ENCODE measurements around the gene RABGAP1L. TPM values are rescaled to one million over a fixed set of nuclear protein-coding genes. Genes with fewer than 3 reads are reported as not detected.

Gene RABGAP1L
- total and polyA plus RNA-seq, 2 of the 8 experiments (the other 6 are each of a cell fraction or from before 2014, with no cell fraction given), result 33.3 to 156 TPM

DNA sequence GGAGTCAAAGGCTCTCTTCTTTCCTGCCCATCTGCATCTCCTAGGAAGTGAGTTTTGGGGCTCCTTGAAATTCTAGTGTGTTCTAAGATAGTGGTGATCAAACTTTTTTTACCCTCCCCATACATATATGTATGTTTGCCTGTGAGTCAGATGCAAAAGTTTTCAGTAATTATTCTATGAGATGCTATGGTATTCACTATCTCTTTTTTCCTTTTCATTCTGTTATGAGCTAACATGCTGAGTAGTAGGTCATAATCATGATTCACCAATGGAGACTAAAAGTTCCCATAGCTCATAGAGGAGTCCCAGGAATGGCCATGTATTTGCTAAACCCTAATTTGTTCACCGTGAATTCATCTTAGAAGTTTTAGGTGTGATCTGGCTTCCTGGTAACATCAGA, 424.0 kb downstream of the RABGAP1L start:
- Histone ChIP-seq H4K5ac (ENCODE audit: insufficient read length, low read depth, low read length) (no peak overlapping the region), H2BK5ac (ENCODE audit: low read depth, low read length) (no peak overlapping the region), H3K4ac (replicated peaks; ENCODE audit: insufficient read length, low read depth, low read length) (no peak overlapping the region), H3K4me1 (replicated peaks in 1 of 4; ENCODE audit: control insufficient read depth in 3 of 4, insufficient read depth in 4 of 4, low read length in 3 of 4) (no peaks in the 10 kb centered on the region), H3K23me2 (ENCODE audit: low read depth, low read length) (no peaks in the 10 kb centered on the region), H4K91ac (replicated peaks; ENCODE audit: insufficient read length, low read length) (no peak overlapping the region), H4K8ac (ENCODE audit: extremely low read depth, insufficient read depth, low read length) (no peak overlapping the region), H2BK120ac (replicated peaks; ENCODE audit: low read depth, low read length) (no peak overlapping the region), H3K79me1 (ENCODE audit: low read depth, low read length) (no peaks in the 10 kb centered on the region), H3K27ac (ENCODE audit: low read depth, low read length) (no peak overlapping the region), H4K20me1 (replicated peaks in 1 of 2; ENCODE audit: control insufficient read depth in 1 of 2, insufficient read depth in 2 of 2, low read length in 2 of 2) (no peaks in the 10 kb centered on the region), H2BK12ac (ENCODE audit: low read depth, low read length) (no peak overlapping the region), H3K4me3 (ENCODE audit: extremely low read depth in 1 of 4, insufficient read depth in 2 of 4, low read depth in 3 of 4, low read length in 4 of 4) (no peak overlapping the region), H3K23ac (ENCODE audit: insufficient read length) (no peak overlapping the region), H3K79me2 (ENCODE audit: control insufficient read depth in 1 of 2, insufficient read depth in 2 of 2, low read length in 2 of 2) (no peaks in the 10 kb centered on the region), H3K36me3 (ENCODE audit: control insufficient read depth in 2 of 4, insufficient read depth in 4 of 4, low read length in 3 of 4) (no peaks in the 10 kb centered on the region), H3K18ac (ENCODE audit: extremely low read depth, low read length) (no peak overlapping the region), H3K9me3 (ENCODE audit: insufficient read depth in 2 of 2, low read depth in 1 of 2, low read length in 1 of 2) (no peaks in the 10 kb centered on the region), H3K27me3 (replicated peaks in 1 of 4; ENCODE audit: control insufficient read depth in 3 of 4, extremely low read depth in 1 of 4, insufficient read depth in 3 of 4, low read length in 3 of 4) (no peaks in the 10 kb centered on the region), H3K4me2 (ENCODE audit: insufficient read depth in 1 of 2, low read depth in 2 of 2, low read length in 2 of 2) (no peak overlapping the region), H2AFZ (ENCODE audit: low read length) (no peak overlapping the region), H2AK5ac (ENCODE audit: low read depth, low read length) (no peak overlapping the region), H2BK15ac (ENCODE audit: low read length) (no peak overlapping the region), H3K14ac (ENCODE audit: insufficient read length) (no peak overlapping the region), H3K56ac (replicated peaks; ENCODE audit: insufficient read length, low read depth, low read length) (no peak overlapping the region), H2BK20ac (ENCODE audit: low read length) (no peak overlapping the region), H3K9ac (replicated peaks in 1 of 4; ENCODE audit: extremely low read depth in 1 of 4, low read depth in 3 of 4, low read length in 3 of 4) (no peak overlapping the region)
- DNase-seq (ENCODE audit: low read depth in 1 of 2, low spot score in 2 of 2), result no peak
- ChIA-PET POLR2A (ENCODE audit: partially characterized antibody) (no interaction called here), CTCF (ENCODE audit: partially characterized antibody) (no interaction called here)
- 92% methylated on average over 1 of the region's 1 CpG; no CpG with 5 or more reads in 1 of the 2 experiments for WGBS, 2 experiments (ENCODE audit: extremely low coverage in 1 of 2, insufficient coverage in 1 of 2, insufficient read length in 1 of 2, insufficient replicate concordance in 2 of 2, low coverage in 1 of 2, low lambda C conversion rate in 2 of 2, missing lambda C conversion rate in 1 of 2)
- FAIRE-seq, result no peak
- TF ChIP-seq CHD2 (IDR thresholded peaks at IDR 0.05; ENCODE audit: low read length) (no peak), POU5F1 (IDR thresholded peaks at IDR 0.05; ENCODE audit: low read depth, low read length) (no peak), SP1 (IDR thresholded peaks at IDR 0.05; ENCODE audit: low read depth, low read length) (no peak), SP4 (IDR thresholded peaks at IDR 0.05; ENCODE audit: low read length) (no peak), TEAD4 (IDR thresholded peaks at IDR 0.05; ENCODE audit: low read depth, low read length) (no peak), HDAC6 (IDR thresholded peaks at IDR 0.05; ENCODE audit: low read depth, low read length) (no peak), CHD1 (IDR thresholded peaks at IDR 0.05; ENCODE audit: low read depth, low read length) (no peak), SIN3A (conservative IDR thresholded peaks at IDR 0.05 in 1 of 2, IDR thresholded peaks at IDR 0.05 in 1 of 2; ENCODE audit: low read depth in 1 of 2, low read length in 2 of 2) (no peak), SRF (IDR thresholded peaks at IDR 0.05; ENCODE audit: low read depth, low read length) (no peak), SAP30 (IDR thresholded peaks at IDR 0.05; ENCODE audit: insufficient read depth, insufficient replicate concordance, low read length) (no peak), BRCA1 (IDR thresholded peaks at IDR 0.05; ENCODE audit: low read depth, low read length) (no peak), SP2 (IDR thresholded peaks at IDR 0.05; ENCODE audit: low read length) (no peak), SIRT6 (IDR thresholded peaks at IDR 0.05; ENCODE audit: low read length) (no peak), TAF7 (optimal IDR thresholded peaks at IDR 0.05; ENCODE audit: borderline replicate concordance, low read depth, low read length) (no peak)
- TF ChIP-seq, protein P1, sequence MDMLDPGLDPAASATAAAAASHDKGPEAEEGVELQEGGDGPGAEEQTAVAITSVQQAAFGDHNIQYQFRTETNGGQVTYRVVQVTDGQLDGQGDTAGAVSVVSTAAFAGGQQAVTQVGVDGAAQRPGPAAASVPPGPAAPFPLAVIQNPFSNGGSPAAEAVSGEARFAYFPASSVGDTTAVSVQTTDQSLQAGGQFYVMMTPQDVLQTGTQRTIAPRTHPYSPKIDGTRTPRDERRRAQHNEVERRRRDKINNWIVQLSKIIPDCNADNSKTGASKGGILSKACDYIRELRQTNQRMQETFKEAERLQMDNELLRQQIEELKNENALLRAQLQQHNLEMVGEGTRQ (IDR thresholded peaks at IDR 0.05; ENCODE audit: low read length), result no peak

All from H1 (cell line).